NCI-H774 (cell line): ENCODE results near the gene EPC2.
"Not testable (repeated sequence)": the region's sequence is repeated elsewhere in the genome, so short reads cannot be mapped to it uniquely, and the experiment has no call there.

Experiments used
- DNase-seq: peaks from one replicate; lab custom pipeline; 2025; lab: John Stamatoyannopoulos, UW

The EPC2 gene

GRCh38 chr2:148721991-148722777, 77.6 kb downstream of the EPC2 start:
- no peak for DNase-seq

GRCh38 chr2:148725564-148725963, 81.0 kb downstream of the EPC2 start:
- DNase-seq = no peak

DNA sequence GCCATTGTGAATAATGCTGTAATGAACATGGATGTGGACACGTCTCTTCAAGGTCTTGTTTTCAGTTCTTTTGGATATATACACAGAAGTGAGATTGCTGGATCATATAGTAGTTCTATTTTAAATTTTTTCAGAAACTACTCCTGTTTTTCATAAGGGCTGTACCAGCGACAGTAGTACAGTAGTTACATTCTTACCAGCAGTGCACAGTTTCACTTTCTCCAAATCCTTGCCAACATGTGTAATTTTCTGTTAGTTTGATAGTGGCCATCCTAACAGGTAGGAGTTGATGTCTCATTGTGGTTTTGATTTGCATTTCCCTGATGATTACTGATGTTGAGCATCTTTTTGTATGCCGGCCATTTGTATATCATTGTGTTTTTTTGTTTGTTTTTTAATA, 81.7 kb downstream of the EPC2 start:
- no peak for DNase-seq

GRCh38 chr2:148730085-148730484, 85.5 kb downstream of the EPC2 start:
- DNase-seq = no peak

GRCh38 chr2:148737742-148738141, 93.2 kb downstream of the EPC2 start:
- DNase-seq = no peak

GRCh38 chr2:148739454-148740105, 95.0 kb downstream of the EPC2 start:
- no peak for DNase-seq

- DNase-seq = no peak
Observed at GRCh38 chr2:148742373-148742772, 97.8 kb downstream of the EPC2 start.

- no peak for DNase-seq
Observed at GRCh38 chr2:148745151-148745851, 100.8 kb downstream of the EPC2 start.

- no peak for DNase-seq
Observed at GRCh38 chr2:148746973-148747372, 102.4 kb downstream of the EPC2 start.

DNA sequence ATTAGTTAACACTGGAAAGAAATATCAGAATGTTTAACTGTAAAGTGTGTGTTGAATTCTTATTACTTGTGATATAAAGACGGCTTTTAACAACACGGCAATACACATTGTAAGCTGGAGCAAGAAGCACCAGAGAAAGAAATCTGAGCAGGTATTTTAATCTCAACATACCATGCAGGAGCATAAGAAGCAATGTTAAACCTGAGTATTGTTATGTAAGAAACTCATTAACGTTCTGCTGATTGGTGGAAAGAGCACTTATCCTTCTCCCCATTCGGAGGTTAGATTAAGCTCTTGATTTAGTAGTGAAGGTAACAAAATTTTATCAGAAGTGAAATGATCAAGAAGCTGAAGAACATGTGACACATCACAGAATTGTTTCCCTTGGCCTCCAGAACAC, 107.4 kb downstream of the EPC2 start:
- no peak for DNase-seq

GRCh38 chr2:148752977-148753376, 108.4 kb downstream of the EPC2 start:
- DNase-seq = no peak

DNA sequence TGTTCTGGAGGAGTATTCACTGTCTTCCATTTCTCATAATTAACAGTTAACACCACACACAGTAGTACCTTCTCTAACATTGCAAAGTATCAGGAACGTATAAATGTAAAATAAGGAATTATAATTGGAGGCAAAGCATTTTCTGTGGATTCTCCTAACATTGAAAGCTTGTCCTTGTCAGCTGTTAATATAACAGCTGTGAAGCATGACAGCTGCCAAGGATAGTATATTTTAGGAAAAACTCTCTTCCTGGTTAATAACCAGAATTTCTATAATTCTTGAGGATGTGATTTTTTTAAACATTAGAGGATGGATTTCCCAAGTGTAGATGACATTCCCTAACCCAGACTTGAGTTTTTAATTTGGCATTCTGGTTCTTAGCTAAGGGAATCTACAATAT, 110.3 kb downstream of the EPC2 start:
- no peak for DNase-seq

GRCh38 chr2:148756292-148756975, 111.9 kb downstream of the EPC2 start:
- DNase-seq = no peak

DNA sequence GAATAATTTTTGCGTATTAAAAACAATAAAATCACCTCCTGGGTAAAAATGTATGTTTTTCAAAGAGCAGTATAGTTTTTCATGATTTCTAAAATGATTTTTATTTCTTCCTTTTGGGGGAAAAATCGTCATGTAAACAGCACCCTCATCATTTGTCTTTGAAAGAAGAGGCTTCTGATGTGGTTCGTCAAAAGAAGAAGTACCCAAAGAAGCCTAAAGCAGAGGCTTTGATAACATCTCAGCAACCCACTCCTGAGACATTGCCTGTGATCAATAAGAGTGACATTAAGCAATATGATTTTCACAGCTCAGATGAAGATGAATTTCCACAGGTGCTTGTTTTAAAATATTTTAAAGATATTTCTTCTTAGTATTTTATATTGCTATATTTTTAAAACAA, 120.3 kb downstream of the EPC2 start:
- no peak for DNase-seq

GRCh38 chr2:148770047-148770446, 125.5 kb downstream of the EPC2 start:
- DNase-seq = no peak

DNA sequence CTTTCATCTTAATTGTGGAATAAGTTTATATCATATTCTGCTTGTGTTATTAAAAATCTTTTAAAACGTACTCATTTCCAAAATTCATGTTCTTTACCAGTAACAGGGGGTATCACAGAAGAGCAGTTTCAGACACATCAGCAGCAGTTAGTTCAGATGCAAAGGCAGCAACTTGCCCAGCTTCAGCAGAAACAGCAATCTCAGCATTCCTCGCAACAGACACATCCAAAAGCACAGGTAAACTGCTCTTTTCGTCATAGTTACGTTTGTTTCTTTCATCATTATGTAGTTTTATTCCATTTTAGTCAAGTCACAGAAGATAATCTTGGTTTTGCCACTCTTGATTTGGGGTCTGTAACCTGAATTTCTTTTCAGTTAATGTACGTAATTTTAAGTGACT, 137.0 kb downstream of the EPC2 start:
- no peak for DNase-seq

GRCh38 chr2:148789059-148789458, 144.5 kb downstream of the EPC2 start:
- DNase-seq = no peak

DNA sequence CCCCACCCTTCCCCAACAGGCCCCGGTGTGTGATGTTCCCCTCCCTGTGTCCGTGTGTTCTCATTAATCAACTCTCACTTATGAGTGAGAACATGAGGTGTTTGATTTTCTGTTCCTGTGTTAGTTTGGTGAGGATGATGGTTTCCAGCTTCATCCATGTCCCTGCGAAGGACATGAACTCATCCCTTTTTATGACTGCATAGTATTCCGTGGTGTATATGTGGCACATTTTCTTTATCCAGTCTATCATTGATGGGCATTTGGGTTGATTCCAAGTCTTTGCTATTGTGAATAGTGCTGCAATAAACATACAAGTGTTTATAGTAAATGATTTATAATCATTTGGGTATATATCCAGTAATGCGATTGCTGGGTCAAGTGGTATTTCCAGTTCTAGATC, 145.6 kb downstream of the EPC2 start:
- not testable (repeated sequence) for DNase-seq

DNA sequence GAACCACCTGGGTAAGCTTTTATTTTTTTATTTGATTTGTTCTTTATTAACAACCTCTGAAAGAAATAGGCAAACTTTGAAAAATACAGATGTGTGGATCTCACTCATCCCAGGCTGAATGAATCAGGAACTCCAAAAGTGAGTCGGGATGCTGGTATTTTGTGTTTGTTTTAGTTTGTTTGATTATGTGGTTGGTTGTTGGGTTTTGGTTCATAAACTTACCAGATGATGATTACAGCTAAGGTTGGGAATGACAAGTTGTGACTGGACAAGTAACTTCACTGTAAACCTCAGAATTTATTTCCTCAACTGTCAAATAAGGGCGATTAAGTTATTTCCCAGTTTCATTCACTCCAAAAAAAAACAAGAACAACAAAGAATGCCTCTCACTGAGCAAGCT, 150.0 kb downstream of the EPC2 start:
- no peak for DNase-seq

DNA sequence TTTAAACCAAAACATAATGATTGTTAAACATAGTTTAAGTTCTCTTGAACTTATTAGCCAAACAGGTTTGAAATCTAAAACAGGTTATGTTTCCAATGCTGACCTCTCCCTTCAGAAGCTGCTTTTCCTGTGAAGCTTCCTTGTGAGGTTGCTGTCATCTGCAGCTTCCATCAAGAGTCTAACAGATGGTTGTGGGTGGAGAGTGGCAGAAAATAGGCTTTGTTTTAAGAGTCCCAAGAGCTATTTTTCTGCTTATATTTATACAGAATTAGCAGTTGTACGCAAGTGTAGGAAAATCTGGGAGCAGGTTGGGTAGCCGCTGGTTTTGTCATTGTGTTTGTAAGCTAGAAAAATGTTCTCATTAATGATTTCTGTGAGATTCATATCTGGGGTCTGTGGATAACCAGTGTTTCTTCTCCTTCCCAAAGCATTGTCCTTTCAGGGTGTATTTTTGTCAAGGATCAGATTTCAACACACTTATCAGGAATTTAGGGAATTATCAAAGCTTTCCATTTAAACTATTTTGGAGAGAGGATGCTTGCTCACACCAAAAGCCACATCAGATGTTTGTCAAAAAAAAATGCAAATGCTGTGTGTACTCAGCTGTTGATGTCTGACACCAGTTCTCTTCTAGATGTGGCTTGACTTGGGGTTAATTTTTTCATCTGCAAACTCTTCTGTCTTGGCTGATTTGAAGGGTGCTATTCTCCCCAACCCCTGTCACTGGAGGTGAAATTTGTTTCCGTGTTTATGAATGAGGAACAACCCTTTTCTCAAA, 152.4 kb downstream of the EPC2 start:
- DNase-seq = no peak

GRCh38 chr2:148802448-148803220, 158.1 kb downstream of the EPC2 start:
- no peak for DNase-seq
